Measurements from ENCODE around the gene PAPPA.

PAPPA gene

DNA sequence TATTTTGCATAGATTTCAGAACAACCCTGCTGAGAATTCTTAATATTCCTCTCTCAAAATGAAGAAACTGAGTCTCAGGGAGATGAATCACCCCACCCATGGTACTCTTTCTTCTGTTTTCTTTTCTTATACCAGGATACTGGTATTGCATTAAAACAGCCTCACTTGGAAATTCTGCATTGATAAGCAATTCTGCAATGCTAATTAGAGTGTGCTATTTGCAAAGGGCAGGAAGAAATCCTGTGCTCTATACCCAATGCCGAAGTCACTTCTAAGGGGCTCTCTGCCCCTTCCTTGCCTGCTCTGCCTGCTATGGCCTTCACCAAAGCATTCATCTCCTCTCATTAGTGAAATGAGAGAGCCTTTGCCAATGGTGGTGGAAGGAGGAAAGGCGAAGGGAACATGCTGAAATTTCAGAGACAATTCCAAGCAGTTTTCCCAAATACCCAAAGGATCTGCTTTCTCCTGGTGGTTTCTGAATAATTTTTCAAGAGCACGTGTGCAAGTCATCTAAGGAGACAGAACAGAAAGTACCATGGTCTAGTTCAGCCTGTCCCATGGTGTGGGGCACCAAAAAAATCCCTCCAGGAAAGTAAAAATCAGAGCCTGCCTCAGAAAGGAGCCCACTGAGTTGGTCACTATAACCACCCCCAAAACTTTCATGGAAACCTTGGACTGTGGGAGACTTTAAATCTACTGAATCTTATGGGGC is 156.5 kb downstream of the PAPPA start:
- in situ Hi-C loops (cut with MboI; ENCODE audit: low sequenced_read_pairs) = no loop called here

DNA sequence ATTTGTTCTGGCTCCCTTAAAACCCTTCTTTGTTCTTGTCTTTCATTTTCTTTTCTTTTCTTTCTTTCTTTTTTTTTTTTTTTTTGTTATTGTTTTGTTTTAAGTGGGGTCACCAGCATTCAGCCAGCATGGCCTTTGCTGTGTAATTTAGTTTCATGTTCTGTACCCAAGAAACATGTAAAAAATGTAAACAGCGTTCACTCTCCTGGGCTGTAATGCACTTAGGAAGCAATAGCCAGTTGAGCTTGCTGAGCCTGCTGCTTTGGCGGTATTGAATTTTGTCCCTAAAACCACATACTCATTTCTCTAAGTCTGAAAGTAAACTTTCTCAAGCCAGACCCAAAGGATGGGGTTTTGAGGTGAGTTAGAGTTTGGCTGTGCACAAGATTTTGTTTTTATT is 158.6 kb downstream of the PAPPA start:
- in situ Hi-C loops (cut with MboI; ENCODE audit: low sequenced_read_pairs) = no loop called here

DNA sequence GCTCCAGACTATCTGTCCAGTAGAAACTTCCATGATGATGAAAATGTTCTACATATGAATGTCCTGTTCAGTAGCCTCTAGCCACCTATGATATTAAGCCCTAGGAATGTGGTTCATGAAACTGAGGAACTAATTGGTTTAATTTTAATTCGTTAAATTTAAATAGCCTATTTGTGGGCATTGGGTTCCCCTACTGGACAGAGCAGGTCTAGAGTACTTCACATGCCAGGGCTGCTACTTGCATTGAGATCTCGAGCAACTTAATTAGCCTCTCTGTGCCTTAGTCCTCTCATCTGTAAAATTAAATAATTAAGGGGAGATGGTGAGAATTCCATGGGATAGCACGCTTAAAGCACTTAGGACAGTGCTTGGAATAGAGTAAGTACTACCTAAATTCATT is 160.0 kb downstream of the PAPPA start:
- in situ Hi-C loops (cut with MboI; ENCODE audit: low sequenced_read_pairs) = no loop called here

DNA sequence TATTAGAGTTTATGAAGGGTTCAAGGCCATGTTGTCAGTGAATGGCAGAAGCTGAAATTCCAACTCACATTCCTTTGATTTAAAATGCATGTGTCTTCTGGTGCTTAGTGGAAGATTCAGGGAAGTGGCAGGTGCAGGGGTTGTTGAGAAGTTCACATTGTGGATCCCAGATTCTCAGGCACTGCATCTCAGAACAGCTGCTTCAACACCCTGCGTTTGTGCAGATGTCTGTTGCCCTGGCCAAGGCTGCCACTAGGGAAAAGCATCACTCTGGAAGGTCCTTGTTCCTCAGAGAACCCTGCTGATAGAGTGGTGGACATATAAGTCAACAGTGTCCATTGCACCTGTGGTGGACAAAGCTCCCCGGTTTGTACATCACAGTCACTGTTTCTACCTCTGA is 162.7 kb downstream of the PAPPA start:
- in situ Hi-C loops (cut with MboI; ENCODE audit: low sequenced_read_pairs) = no loop called here

DNA sequence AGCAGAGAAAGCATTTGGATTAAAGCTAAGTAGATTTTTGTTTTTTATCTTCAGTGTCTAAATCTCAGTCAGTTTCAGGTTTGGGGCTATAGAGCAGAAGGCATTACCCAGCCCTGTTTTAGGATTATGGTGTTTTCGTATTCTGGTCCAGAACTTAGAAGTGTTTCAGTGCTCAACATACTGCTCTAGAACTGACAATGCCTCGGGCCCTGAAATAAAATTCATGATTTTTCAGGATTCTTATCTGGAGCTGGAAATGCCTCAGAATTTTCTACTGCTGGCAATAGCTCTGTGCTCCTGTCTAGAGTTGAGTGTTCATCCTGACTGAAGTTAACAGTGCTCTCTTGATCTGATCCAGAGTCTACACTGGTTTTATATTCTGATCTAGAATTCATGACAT is 163.9 kb downstream of the PAPPA start:
- in situ Hi-C loops (cut with MboI; ENCODE audit: low sequenced_read_pairs) = no loop called here

DNA sequence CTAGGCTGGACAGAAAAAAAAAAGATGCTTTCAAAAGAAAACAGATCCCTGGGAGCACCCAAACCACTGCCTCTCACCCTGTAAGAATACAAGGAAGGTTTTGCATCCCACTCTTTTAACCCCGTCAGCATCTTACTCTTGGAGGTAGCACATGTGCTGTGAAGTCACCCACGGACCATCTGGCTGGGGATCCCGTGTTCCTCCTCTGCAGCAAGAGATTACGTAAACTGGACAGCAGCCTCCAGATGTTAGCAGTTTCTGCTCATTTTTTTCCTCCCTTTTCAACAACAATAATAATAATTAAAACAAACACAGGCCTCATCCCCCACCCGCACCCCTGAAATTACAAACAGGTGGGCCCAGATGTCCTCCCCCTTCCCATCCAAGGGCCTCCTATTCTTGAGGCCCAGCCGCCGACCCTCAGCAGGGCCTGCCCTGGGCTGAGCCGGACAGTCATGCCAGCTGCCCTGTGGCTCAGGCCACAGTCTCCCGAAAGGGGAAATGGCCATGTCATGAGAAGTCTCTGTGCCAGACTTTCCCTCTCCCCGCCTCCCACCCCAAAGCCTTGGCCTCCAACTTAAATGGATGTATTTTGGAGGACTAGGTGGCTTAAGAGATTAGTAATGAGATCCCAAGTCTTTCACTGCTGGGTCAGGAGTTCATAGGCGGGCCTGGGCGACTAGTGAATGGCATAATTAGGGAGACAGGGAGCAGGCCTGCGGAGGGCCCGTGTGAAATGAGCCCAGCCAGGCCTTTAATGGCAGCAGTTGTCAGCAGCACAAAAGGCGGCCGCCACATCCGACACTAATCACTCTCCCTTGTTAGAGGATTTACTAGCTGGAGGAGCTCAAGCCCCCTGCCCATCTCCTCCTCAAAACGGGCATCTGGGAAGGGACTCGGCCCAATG is 165.1 kb downstream of the PAPPA start:
- in situ Hi-C loops (cut with MboI; ENCODE audit: low sequenced_read_pairs) = no loop called here

DNA sequence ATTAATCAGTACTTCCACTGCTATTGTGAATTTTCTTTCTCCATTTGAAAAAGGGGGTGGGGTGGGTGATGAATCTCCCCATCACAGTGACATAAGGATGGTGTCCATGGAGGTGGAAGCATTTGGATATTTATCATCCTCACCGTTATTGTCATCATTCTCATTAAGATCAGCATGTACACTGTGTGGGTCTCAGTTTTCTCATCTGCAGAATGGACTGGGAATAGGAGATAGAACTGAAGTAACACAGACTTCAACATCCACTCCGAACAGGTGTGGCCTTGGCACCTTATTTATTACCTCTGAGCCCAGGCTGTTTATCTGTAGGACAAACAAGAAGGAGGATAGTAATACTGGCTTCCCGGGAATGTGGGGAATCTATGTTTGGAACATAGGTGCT is 165.9 kb downstream of the PAPPA start:
- in situ Hi-C loops (cut with MboI; ENCODE audit: low sequenced_read_pairs) = no loop called here

DNA sequence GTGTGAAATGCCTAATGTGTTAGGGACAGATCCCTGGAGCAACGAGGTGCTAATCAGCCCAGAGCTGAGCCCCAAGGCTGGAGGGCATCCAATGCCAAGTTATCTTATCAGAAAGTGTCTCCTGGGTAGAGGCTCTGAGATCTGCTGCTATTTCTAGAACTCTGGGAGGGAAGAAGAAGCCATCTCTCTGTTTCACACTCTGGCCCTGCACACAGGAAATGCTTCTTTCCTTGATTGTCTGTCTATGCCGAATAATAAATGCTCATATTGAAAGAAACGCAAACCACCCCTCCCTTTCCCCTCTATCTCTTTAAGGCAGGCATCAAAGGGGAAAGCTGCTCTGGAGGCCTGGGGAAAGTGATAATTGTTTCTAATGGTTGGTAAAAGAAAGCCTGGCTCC is 166.7 kb downstream of the PAPPA start:
- in situ Hi-C loops (cut with MboI; ENCODE audit: low sequenced_read_pairs) = no loop called here

DNA sequence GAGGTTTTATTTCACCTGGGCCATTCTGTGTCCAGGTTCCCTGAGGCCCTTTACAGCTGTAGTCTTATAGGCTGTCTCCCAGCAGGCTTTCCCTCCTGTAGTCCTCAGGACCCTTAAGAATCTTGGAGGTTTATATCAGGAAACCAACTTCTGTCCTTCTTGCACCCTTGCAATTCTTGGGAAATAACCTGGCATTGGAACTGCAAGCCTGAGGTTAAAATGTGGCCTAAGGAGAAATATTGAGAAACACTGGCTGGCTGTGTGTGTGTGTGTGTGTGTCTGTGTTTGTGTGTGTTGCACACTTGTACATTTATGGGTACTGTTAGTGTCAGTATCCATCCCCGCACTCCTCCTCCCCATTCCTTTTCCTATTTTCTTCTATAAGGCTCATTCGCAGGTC is 168.9 kb downstream of the PAPPA start:
- in situ Hi-C loops (cut with MboI; ENCODE audit: low sequenced_read_pairs) = no loop called here

DNA sequence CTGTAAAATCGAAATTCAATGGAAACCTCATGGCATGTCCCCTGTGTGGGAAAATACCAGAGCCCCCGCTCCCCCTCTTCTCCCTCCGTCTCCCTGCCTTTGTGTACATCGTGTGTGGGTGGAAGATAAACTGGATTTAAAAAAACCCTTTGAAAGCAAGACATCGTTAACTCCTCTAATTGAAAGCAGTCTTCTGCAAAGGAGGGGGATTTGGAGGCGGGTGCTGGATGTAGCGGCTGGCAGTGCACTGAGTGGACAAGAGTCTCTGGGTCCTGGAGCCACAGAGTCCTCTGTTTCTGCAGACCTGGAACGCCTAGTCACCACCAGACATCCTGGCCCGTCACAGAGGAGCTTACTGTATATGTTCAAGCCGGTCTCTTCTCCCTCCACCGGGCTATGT is 169.4 kb downstream of the PAPPA start:
- in situ Hi-C loops (cut with MboI; ENCODE audit: low sequenced_read_pairs) = no loop called here

DNA sequence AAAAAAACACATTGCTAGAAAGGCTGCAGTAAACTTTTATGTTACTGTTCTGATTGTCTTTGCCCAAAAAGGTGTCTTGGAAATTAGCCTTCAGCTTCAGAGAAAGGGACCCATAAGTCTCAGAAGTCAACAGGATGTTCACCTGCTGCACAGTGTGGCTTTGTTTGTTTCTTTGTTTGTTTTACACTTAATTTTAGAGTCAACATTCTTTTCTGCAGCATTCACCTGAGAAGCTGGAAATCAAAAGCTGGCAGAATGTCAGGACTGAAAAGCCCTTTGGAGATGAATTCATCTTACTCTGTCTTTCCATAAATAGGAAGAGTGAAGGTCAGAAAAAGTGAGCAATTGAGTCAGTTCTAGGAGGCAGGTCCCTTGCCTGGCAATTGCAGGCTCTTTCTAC is 170.0 kb downstream of the PAPPA start:
- in situ Hi-C loops (cut with MboI; ENCODE audit: low sequenced_read_pairs) = no loop called here

DNA sequence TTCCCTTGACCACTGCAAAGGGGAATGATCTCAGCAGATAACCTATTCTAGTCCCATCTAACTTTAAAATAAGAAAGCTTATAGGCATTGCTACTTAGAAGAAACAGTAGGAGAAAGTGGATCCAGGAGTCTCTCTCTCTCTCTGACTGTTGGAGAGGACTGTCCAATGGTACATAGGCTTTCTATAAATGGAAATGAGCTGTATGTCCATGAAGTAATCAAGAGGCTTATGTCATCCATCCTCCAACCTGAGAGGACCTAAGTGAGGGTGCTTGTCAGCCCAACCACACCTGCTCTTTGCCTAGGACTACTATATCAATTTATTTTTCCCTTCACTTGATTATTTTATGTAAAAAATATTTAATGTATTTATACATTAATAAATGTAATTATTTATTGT is 172.3 kb downstream of the PAPPA start:
- in situ Hi-C loops (cut with MboI; ENCODE audit: low sequenced_read_pairs) = no loop called here

DNA sequence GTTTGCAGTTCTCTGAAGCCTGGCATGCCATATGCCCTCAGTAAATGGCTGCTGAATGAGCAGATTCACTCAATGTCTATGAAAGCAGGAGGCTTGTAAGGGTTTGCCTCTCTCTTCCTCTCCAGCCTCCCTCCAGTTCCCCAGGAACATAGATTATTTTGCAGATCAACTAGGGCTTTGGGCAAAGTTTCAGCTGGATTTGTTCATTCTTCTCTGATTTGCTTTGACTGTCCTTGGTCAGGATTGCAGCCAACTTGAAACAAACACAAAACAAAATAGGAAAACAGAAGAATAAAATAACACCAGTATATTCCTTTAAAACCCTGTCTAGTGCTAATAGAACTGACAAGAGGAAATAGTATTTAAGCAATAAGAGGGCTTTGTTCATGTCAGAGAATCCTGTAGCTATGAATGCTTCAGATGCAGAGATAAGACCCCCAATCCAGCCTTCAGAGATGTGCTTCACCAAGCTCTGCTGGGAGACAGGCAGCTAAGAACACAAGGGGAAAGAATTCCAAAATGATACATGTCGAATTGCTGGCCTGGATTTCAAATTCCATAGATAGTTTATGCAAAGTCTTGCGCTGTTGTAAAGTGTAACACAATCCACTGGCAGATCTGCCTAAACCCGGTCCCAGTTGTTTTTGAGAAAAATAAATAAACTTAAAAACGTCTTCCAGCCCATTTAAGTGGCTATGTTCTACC is 174.3 kb downstream of the PAPPA start:
- in situ Hi-C loops (cut with MboI; ENCODE audit: low sequenced_read_pairs) = no loop called here

DNA sequence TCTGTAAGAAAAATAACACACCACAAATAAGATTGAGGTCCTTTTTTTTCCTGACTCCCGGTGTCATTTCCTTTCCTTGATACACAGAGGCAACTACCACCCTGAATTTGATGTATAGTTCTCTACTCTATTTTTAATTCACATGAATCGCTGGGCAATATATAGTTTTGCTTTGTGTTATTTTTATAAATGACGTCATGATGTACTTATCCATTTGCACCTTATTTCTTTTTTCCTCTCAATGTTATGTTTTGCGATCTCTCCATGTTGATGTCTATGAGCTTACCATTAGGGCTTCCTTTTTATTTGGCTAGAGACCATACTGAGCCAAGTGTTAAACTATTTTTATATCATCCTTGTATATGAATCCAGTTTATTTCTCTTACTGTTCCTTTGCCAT is 175.9 kb downstream of the PAPPA start:
- in situ Hi-C loops (cut with MboI; ENCODE audit: low sequenced_read_pairs) = no loop called here

DNA sequence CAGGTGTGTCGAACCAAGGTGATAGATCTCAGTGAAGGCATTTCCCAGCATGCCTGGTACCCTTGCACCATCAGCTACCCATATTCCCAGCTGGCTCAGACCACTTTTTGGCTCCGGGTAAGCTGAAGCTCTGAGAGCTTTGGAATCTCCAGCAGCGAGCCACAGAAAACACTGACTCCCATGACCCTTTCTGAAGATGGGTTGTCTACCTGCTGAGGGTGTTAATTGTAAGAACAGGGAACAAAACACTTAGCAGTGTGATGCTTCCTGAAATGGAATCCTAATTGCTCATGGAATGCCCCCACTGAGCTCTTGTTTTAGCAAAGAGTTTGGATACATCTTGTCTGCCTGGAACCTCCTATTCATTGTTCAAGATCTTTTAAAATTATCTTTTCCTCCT is 177.7 kb downstream of the PAPPA start:
- in situ Hi-C loops (cut with MboI; ENCODE audit: low sequenced_read_pairs) = no loop called here

DNA sequence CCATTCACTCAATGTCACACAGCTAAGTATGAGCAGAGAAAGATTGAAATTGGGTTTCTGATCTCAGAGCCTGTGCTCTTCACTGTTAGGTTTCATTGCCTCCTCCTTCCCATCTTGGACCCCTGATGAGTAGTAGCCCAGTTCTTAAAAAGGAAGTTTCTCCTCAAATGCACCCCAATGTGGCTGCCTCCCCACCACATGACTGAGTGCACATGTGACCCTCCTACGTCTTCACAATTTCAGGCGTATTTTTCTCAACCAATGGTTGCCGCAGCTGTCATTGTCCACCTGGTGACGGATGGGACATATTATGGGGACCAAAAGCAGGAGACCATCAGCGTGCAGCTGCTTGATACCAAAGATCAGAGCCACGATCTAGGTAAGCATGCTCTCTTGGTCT is 178.5 kb downstream of the PAPPA start:
- in situ Hi-C loops (cut with MboI; ENCODE audit: low sequenced_read_pairs) = no loop called here

DNA sequence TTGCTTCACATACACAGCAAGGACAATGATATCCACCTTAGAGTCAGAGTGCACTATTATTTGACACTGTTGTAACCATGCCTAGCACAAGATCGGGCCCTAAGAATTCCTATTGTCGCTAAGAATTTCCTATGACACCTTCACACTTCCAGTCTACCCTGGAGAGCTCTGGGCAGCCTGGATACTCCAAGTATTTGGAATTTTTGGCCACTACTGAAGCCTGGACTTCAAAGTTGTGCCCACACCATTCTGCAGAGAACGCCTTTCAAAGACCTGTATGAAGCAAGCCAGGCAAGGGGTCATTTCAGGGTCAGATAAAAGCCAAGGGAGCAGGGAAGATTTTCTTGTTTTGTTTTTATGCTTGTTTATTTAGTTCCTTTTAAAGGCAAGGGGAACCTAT is 179.7 kb downstream of the PAPPA start:
- in situ Hi-C loops (cut with MboI; ENCODE audit: low sequenced_read_pairs) = no loop called here

DNA sequence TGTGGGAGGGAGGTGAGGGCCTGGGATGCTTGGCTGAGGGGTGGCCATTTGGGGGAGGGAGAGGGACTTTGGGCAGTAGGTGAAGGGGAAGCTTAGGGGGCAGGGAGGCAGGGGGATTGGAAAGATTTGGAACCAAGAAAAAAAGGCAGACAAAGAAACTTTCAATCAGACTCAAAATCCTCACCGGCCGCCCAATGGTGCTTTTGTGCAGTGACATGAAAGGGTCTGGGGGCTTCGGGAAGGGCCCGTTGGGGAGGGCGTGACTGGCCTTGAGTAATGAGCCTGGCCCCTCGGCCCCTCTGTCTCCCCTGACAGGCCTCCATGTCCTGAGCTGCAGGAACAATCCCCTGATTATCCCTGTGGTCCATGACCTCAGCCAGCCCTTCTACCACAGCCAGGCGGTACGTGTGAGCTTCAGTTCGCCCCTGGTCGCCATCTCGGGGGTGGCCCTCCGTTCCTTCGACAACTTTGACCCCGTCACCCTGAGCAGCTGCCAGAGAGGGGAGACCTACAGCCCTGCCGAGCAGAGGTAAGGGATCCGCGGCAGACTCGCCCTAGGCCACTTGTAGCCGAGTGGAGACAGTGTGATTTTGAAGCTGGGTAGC is 181.1 kb downstream of the PAPPA start:
- in situ Hi-C loops (cut with MboI; ENCODE audit: low sequenced_read_pairs) = no loop called here

DNA sequence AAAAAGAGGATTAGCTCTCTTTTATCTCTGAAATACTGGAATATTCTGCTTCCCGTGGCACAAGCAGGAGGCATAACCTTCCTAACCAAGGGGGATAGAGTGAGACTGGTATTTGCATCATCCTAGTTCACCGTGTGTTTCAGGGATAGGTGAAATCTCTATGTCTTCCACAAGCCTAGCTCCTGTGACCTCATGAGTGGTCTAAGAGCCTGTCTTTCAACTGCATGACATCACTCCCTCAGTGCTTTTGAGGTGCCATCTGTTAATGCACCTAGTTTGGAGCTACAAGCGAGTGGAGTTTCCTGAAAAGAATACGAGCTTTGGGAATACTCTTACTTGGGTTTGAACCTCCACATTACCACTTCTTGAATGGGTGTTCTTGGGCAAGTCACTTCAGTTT is 181.8 kb downstream of the PAPPA start:
- in situ Hi-C loops (cut with MboI; ENCODE audit: low sequenced_read_pairs) = no loop called here

DNA sequence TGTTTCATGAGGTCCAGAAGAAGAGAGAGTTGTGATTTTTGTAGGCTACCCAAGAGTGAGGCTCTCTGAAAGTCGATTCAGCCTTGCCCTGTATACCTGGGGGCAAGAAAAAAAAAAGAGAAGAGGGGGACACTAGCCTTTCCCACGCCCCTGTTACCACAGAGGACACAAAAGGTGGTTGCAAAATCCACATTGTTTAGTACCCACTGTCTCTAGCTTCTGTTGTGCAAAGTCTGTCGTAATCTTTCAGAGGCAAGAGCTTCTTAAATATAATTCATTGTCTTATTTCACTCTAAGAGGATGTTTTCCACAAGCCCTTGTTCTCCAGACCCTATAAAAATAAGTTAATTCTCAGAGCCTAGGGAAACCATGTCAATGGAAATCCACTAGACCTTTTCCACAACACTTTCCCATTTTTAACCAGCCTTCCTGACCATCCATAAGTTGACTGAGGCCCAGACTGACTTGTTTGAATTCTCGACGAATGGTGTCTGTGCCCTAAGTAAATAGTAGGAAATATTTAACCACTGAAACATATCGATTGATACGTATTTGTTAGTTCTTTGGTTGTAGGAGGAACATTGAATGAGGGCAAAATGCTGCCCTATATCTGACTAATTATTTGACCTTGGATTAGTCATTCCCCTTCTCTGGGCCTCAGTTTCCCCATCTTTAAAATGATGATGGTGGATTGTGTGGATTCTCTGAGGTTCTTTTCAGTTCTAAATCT is 182.7 kb downstream of the PAPPA start:
- in situ Hi-C loops (cut with MboI; ENCODE audit: low sequenced_read_pairs) = no loop called here

DNA sequence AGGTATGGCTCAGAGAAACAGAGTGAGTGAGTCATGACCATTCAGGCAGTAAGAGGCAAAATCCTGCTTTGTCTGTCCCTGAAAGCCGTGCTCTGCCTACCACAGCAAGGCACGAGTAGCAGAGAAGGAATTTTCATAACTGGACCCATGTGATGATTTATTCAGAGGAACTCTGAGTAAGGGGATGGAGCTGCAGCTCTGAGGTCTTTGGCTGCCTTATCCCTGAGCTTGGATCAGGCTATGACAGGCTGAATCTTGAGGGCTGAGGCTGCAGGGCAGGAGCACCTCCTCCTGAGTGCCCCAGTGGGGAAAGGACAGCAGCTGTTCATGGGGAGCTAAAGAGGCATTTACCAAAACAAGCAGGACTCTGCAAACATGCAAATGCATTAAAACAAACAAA is 183.4 kb downstream of the PAPPA start:
- in situ Hi-C loops (cut with MboI; ENCODE audit: low sequenced_read_pairs) = no loop called here

All from hTERT RPE-1 (cell line).